PC-3 (cell line): ENCODE measurements around the gene AFDN. TPM values are rescaled to one million over a fixed set of nuclear protein-coding genes. Genes with fewer than 3 reads are reported as not detected.

Source experiments
- ATAC-seq: fragments of 200-7000 bp; cut with Tn5 transposase; 2 replicates; pipeline ENCODE4 v1.9.1; 2020; ENCODE audit warnings: mild to moderate bottlenecking, moderate library complexity
- BruUV-seq: library from RNA; stranded (reverse); fragments of 400-500 nt; replicated peaks from 2 replicates; lab custom pipeline; 2021; lab: Mats Ljungman, UMichigan
- CTCF ChIA-PET: fragments of 300-600 bp; sonication (Branson Sonifier 250); formaldehyde crosslinking; loops from one replicate; lab custom pipeline; 2022; ENCODE audit warnings: antibody characterized with exemption; lab: Charles Lee
- POLR2A ChIA-PET: fragments of 300-600 bp; sonication (Branson Sonifier 250); formaldehyde crosslinking; loops from one replicate; lab custom pipeline; 2022; ENCODE audit warnings: antibody characterized with exemption; ENCODE audit not compliant: unreplicated experiment; lab: Charles Lee
- DNase-seq: peaks from one replicate; pipeline ENCODE4 v3.0.0-alpha.2; 2015
- H2AFZ ChIP-seq: fragments of 300-600 bp; sonication (generic); 2 replicates; pipeline ENCODE4 v1.6.0; 2016; ENCODE audit warnings: antibody characterized with exemption, low read length
- H3F3A ChIP-seq: fragments of 300-600 bp; sonication (generic); one replicate; pipeline ENCODE4 v1.6.0; 2017; ENCODE audit warnings: antibody characterized with exemption, low read length, control low read depth, mild to moderate bottlenecking; ENCODE audit not compliant: unreplicated experiment
- H3K27ac ChIP-seq: fragments of 300-600 bp; sonication (generic); 2 replicates; pipeline ENCODE4 v1.5.1; 2016; ENCODE audit warnings: mild to moderate bottlenecking, low read length
- H3K27me3 ChIP-seq: fragments of 300-600 bp; sonication (generic); 2 replicates; pipeline ENCODE4 v1.6.1; 2016; ENCODE audit warnings: low read length, mixed read lengths
- H3K36me3 ChIP-seq: fragments of 300-600 bp; sonication (generic); 2 replicates; pipeline ENCODE4 v1.6.1; 2016; ENCODE audit warnings: low read depth, mixed run types, low read length, mixed read lengths
- H3K4me1 ChIP-seq: fragments of 300-600 bp; sonication (generic); 2 replicates; pipeline ENCODE4 v1.5.1; 2016; ENCODE audit warnings: low read length; ENCODE audit not compliant: insufficient read depth
- H3K4me2 ChIP-seq: fragments of 300-600 bp; sonication (generic); 2 replicates; pipeline ENCODE4 v1.6.0; 2016; ENCODE audit warnings: low read length
- H3K4me3 ChIP-seq: fragments of 300-600 bp; sonication (generic); 2 replicates; pipeline ENCODE4 v1.5.1; 2016; ENCODE audit warnings: mild to moderate bottlenecking, low read length, mixed read lengths
- H3K79me2 ChIP-seq: fragments of 300-600 bp; sonication (generic); 2 replicates; pipeline ENCODE4 v1.6.1; 2017; ENCODE audit warnings: low read length, mixed read lengths
- H3K9ac ChIP-seq: fragments of 300-600 bp; sonication (generic); 2 replicates; pipeline ENCODE4 v1.6.0; 2016; ENCODE audit warnings: mild to moderate bottlenecking, low read length
- H3K9me2 ChIP-seq: fragments of 300-600 bp; sonication (generic); replicated peaks from 2 replicates; pipeline ENCODE4 v1.6.1; 2016; ENCODE audit warnings: mixed run types, low read length, mixed read lengths
- H3K9me3 ChIP-seq: fragments of 300-600 bp; sonication (generic); 2 replicates; pipeline ENCODE4 v1.6.1; 2016; ENCODE audit warnings: low read length, mixed read lengths
- H4K20me1 ChIP-seq: fragments of 300-600 bp; sonication (generic); 2 replicates; pipeline ENCODE4 v1.6.1; 2016; ENCODE audit warnings: low read length, mixed read lengths
- EZH2 ChIP-seq: fragments of 300-600 bp; sonication (generic); IDR thresholded peaks from one replicate; pipeline ENCODE4 v1.6.1; 2017; ENCODE audit warnings: antibody characterized with exemption, mild to moderate bottlenecking, low read length; ENCODE audit not compliant: unreplicated experiment
- EZH2phosphoT487 ChIP-seq: fragments of 300-600 bp; sonication (generic); IDR thresholded peaks from 2 replicates; pipeline ENCODE4 v1.6.1; 2018; ENCODE audit warnings: mild to moderate bottlenecking, antibody characterized with exemption, low read length, borderline replicate concordance
- intact Hi-C: fragments of 100-400 bp; cut with micrococcal nuclease; formaldehyde crosslinking; loops from 2 replicates; pipeline ENCODE4 v1.9.0; 2023
- total RNA-seq: library from RNA; depleted of rRNA; stranded (reverse); fragments of >200 nt; gene quantifications from 2 replicates; pipeline ENCODE4 v1.2.3, GENCODE V29; 2014
- TF ChIP-seq, protein P1 (sequence below): fragments of 300-600 bp; sonication (generic); conservative IDR thresholded peaks from 2 replicates; pipeline ENCODE4 v1.5.1; 2017; ENCODE audit warnings: antibody characterized with exemption, low read depth, mild to moderate bottlenecking, low read length

AFDN gene
- total RNA-seq, 1 experiment from 2014 or later = 37.1 TPM

GRCh38 chr6:167840160-167840525 is 13.4 kb downstream of the AFDN start:
- H3K9ac ChIP-seq = no peak overlapping the region
- intact Hi-C loops = no loop called here
- no peaks in the 10 kb centered on the region for H3K27me3 ChIP-seq
- H3K4me2 ChIP-seq = no peak overlapping the region
- TF ChIP-seq EZH2phosphoT487 (no peak), EZH2 (no peak)
- TF ChIP-seq, protein P1, sequence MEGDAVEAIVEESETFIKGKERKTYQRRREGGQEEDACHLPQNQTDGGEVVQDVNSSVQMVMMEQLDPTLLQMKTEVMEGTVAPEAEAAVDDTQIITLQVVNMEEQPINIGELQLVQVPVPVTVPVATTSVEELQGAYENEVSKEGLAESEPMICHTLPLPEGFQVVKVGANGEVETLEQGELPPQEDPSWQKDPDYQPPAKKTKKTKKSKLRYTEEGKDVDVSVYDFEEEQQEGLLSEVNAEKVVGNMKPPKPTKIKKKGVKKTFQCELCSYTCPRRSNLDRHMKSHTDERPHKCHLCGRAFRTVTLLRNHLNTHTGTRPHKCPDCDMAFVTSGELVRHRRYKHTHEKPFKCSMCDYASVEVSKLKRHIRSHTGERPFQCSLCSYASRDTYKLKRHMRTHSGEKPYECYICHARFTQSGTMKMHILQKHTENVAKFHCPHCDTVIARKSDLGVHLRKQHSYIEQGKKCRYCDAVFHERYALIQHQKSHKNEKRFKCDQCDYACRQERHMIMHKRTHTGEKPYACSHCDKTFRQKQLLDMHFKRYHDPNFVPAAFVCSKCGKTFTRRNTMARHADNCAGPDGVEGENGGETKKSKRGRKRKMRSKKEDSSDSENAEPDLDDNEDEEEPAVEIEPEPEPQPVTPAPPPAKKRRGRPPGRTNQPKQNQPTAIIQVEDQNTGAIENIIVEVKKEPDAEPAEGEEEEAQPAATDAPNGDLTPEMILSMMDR = no peak
- no peaks in the 10 kb centered on the region for H3K9me3 ChIP-seq
- H3K36me3 ChIP-seq = no peaks in the 10 kb centered on the region
- H3K4me3 ChIP-seq = no peak overlapping the region
- no peaks in the 10 kb centered on the region for H3F3A ChIP-seq
- POLR2A ChIA-PET = no interaction called here
- no peak for DNase-seq
- CTCF ChIA-PET = no interaction called here
- H3K4me1 ChIP-seq = peaks cover 19% of the 10 kb centered on the region
- H3K27ac ChIP-seq = no peak overlapping the region
- no peak overlapping the region for H2AFZ ChIP-seq
- no TSS peak for BruUV-seq
- H4K20me1 ChIP-seq = peaks cover 13% of the 10 kb centered on the region
- H3K79me2 ChIP-seq = peaks cover 99% of the 10 kb centered on the region
- no peaks in the 10 kb centered on the region for H3K9me2 ChIP-seq
- ATAC-seq = no peak

GRCh38 chr6:167840526-167841179 is 13.9 kb downstream of the AFDN start:
- Histone ChIP-seq H3K4me1 (peaks cover 19% of the 10 kb centered on the region), H3K27ac (no peak overlapping the region), H3F3A (no peaks in the 10 kb centered on the region), H4K20me1 (peaks cover 8% of the 10 kb centered on the region), H3K4me2 (no peak overlapping the region), H2AFZ (no peak overlapping the region), H3K4me3 (no peak overlapping the region), H3K79me2 (peaks cover 99% of the 10 kb centered on the region), H3K9me2 (no peaks in the 10 kb centered on the region), H3K27me3 (no peaks in the 10 kb centered on the region), H3K36me3 (no peaks in the 10 kb centered on the region), H3K9ac (no peak overlapping the region), H3K9me3 (no peaks in the 10 kb centered on the region)
- TF ChIP-seq EZH2phosphoT487 (no peak), EZH2 (no peak)
- DNase-seq = no peak
- ATAC-seq = no peak
- no TSS peak for BruUV-seq
- intact Hi-C loops = no loop called here
- POLR2A ChIA-PET = no interaction called here
- CTCF ChIA-PET = no interaction called here

- POLR2A ChIA-PET = no interaction called here
- H3K4me3 ChIP-seq = no peak overlapping the region
- H3K27me3 ChIP-seq = no peaks in the 10 kb centered on the region
- ATAC-seq (no peak), DNase-seq (no peak)
- no peak overlapping the region for H3K27ac ChIP-seq
- peaks cover 98% of the 10 kb centered on the region for H3K79me2 ChIP-seq
- no peak overlapping the region for H3K4me2 ChIP-seq
- no peaks in the 10 kb centered on the region for H3K9me3 ChIP-seq
- peaks cover 4% of the 10 kb centered on the region; the same call in 1 of the 2 replicates for H4K20me1 ChIP-seq
- CTCF ChIA-PET = no interaction called here
- H3K9ac ChIP-seq = no peak overlapping the region
- no peaks in the 10 kb centered on the region for H3K9me2 ChIP-seq
- no peaks in the 10 kb centered on the region for H3K36me3 ChIP-seq
- no peaks in the 10 kb centered on the region for H3F3A ChIP-seq
- no TSS peak for BruUV-seq
- no peak overlapping the region for H2AFZ ChIP-seq
- H3K4me1 ChIP-seq = peaks cover 19% of the 10 kb centered on the region
- intact Hi-C loops = no loop called here
- TF ChIP-seq EZH2 (no peak), EZH2phosphoT487 (no peak)
- TF ChIP-seq, protein P1 = no peak
Observed at GRCh38 chr6:167841981-167842380, 15.3 kb downstream of the AFDN start.
